SK-N-SH (cell line): ENCODE results near the gene AK5. TPM values are rescaled to one million over a fixed set of nuclear protein-coding genes. Genes with fewer than 3 reads are reported as not detected.

Experiments used
- CTCF ChIA-PET: fragments of 300-600, 350-600 bp; formaldehyde crosslinking; extraction: SDS; loops from one replicate; lab custom pipeline; 2021; lab: Yijun Ruan, JAX
- POLR2A ChIA-PET: fragments of 350-600 bp; sonication (Branson Sonifier 250); formaldehyde crosslinking; extraction: SDS; loops from one replicate; lab custom pipeline; 2020; ENCODE audit warnings: antibody characterized with exemption, inconsistent platforms; lab: Yijun Ruan, JAX
- DNase-seq: peaks from one replicate; pipeline ENCODE4 v3.0.0; 2012
- H2AFZ ChIP-seq: fragments of 200-600 bp; sonication (generic); 2 replicates; pipeline ENCODE4 v1.8.1; 2016; ENCODE audit warnings: antibody characterized with exemption, mild to moderate bottlenecking, low read depth
- H3F3A ChIP-seq: fragments of 200-600 bp; sonication (generic); replicated peaks from 2 replicates; pipeline ENCODE3; 2016; ENCODE audit warnings: antibody characterized with exemption, mild to moderate bottlenecking; ENCODE audit not compliant: insufficient read depth
- H3K27ac ChIP-seq, 2 experiments: fragments of 200-500 bp in 1 of 2; fragments of 200-600 bp in 1 of 2; sonication (Bioruptor generic) in 1 of 2; sonication (generic), shearing (Covaris generic) in 1 of 2; 2 replicates each; pipeline versions ENCODE4 v1.5.1 to v1.6.1; 2014 to 2016; ENCODE audit warnings: low read depth in 2 of 2, inconsistent platforms in 1 of 2, low read length in 1 of 2, mild to moderate bottlenecking in 1 of 2, mixed read lengths in 1 of 2
- H3K27me3 ChIP-seq: fragments of 200-600 bp; sonication (generic), shearing (Covaris generic); 2 replicates; pipeline ENCODE4 v1.6.1; 2016; ENCODE audit warnings: mixed run types; ENCODE audit not compliant: insufficient read depth
- H3K36me3 ChIP-seq, 2 experiments: fragments of 200-500 bp in 1 of 2; fragments of 200-600 bp in 1 of 2; sonication (Bioruptor generic) in 1 of 2; sonication (generic) in 1 of 2; replicated peaks in 1 of 2; 2 replicates each; pipeline versions ENCODE3 to v1.5.1; 2014 to 2016; ENCODE audit warnings: low read length in 1 of 2, mild to moderate bottlenecking in 1 of 2; ENCODE audit not compliant: insufficient read depth in 2 of 2, control insufficient read depth in 1 of 2
- H3K4me1 ChIP-seq, 2 experiments: fragments of 200-500 bp in 1 of 2; fragments of 200-600 bp in 1 of 2; sonication (Bioruptor generic) in 1 of 2; sonication (generic), shearing (Covaris generic) in 1 of 2; 2 replicates each; pipeline versions ENCODE4 v1.5.1 to v1.6.1; 2014 to 2016; ENCODE audit warnings: low read depth in 1 of 2, low read length in 1 of 2, mixed run types in 1 of 2; ENCODE audit not compliant: insufficient read depth in 2 of 2, control insufficient read depth in 1 of 2
- H3K4me2 ChIP-seq: fragments of 200-600 bp; sonication (generic), shearing (Covaris generic); 2 replicates; pipeline ENCODE4 v1.6.1; 2017; ENCODE audit warnings: mixed run types
- H3K4me3 ChIP-seq, 2 experiments: fragments of 200-500 bp in 1 of 2; fragments of 200-600 bp in 1 of 2; sonication (Bioruptor generic) in 1 of 2; sonication (generic), shearing (Covaris generic) in 1 of 2; 2 replicates each; pipeline versions ENCODE4 v1.5.1 to v1.8.1; 2014 to 2016; ENCODE audit warnings: low read depth in 2 of 2, inconsistent platforms in 1 of 2, low read length in 1 of 2, mild to moderate bottlenecking in 1 of 2, mixed read lengths in 1 of 2, moderate library complexity in 1 of 2
- H3K79me2 ChIP-seq: fragments of 200-600 bp; sonication (generic); 2 replicates; pipeline ENCODE4 v1.8.1; 2017; ENCODE audit warnings: mild to moderate bottlenecking; ENCODE audit not compliant: insufficient read depth
- H3K9ac ChIP-seq: fragments of 200-600 bp; sonication (generic); 2 replicates; pipeline ENCODE4 v1.6.1; 2017; ENCODE audit warnings: mixed run types
- H3K9me2 ChIP-seq: fragments of 200-600 bp; sonication (generic); 2 replicates; pipeline ENCODE4 v1.6.1; 2017; ENCODE audit warnings: mixed run types
- H3K9me3 ChIP-seq: fragments of 200-600 bp; sonication (generic); 2 replicates; pipeline ENCODE4 v1.6.1; 2017; ENCODE audit warnings: mixed run types, mild to moderate bottlenecking, moderate library complexity
- H4K20me1 ChIP-seq: fragments of 200-600 bp; sonication (generic); 2 replicates; pipeline ENCODE4 v1.6.1; 2017; ENCODE audit warnings: mild to moderate bottlenecking, mixed run types; ENCODE audit not compliant: insufficient read depth
- EP300 ChIP-seq, 2 experiments: IDR thresholded peaks; 2 replicates each; pipeline versions ENCODE4 v1.4.0 to v1.6.1; 2012; ENCODE audit warnings: borderline replicate concordance in 1 of 2, low read depth in 1 of 2, low read length in 1 of 2
- FOSL2 ChIP-seq: IDR thresholded peaks from 2 replicates; pipeline ENCODE4 v1.4.0; 2012; ENCODE audit warnings: low read depth, mild to moderate bottlenecking, moderate library complexity, borderline replicate concordance
- FOXJ3 ChIP-seq: sonication (generic); formaldehyde crosslinking; IDR thresholded peaks from 2 replicates; pipeline ENCODE4 v1.5.1; 2020; ENCODE audit warnings: mild to moderate bottlenecking, missing genetic modification reagents
- GABPA ChIP-seq: IDR thresholded peaks from 2 replicates; pipeline ENCODE4 v1.4.0; 2012; ENCODE audit warnings: low read depth, mild to moderate bottlenecking
- NRF1 ChIP-seq: IDR thresholded peaks from 2 replicates; pipeline ENCODE4 v1.6.1; 2012; ENCODE audit warnings: low read depth, mild to moderate bottlenecking, low read length
- POLR2AphosphoS5 ChIP-seq: IDR thresholded peaks from 2 replicates; pipeline ENCODE4 v1.6.1; 2012; ENCODE audit warnings: low read depth, low read length
- RAD21 ChIP-seq: IDR thresholded peaks from 2 replicates; pipeline ENCODE4 v1.6.1; 2012; ENCODE audit warnings: mild to moderate bottlenecking, low read length
- RFX5 ChIP-seq: IDR thresholded peaks from 2 replicates; pipeline ENCODE4 v1.6.1; 2012; ENCODE audit warnings: mild to moderate bottlenecking, improper control_type of control experiment, low read length
- RXRA ChIP-seq: IDR thresholded peaks from 2 replicates; pipeline ENCODE4 v1.4.0; 2012; ENCODE audit warnings: low read depth, mild to moderate bottlenecking, borderline replicate concordance
- TEAD4 ChIP-seq: IDR thresholded peaks from 2 replicates; pipeline ENCODE4 v1.4.0; 2012; ENCODE audit warnings: mild to moderate bottlenecking, borderline replicate concordance; ENCODE audit not compliant: insufficient read depth
- WGBS: methylation state at CpG from one replicate; pipeline ENCODE4 v1.1.6; 2017; ENCODE audit warnings: low lambda C conversion rate; 5-methylcytosine and 5-hydroxymethylcytosine counted together
- polyA plus RNA-seq, 3 experiments: library from polyadenylated mRNA; depleted of rRNA; stranded (reverse); fragments of >200 nt; gene quantifications; 2 replicates each; pipeline ENCODE4 v1.2.3, GENCODE V29; 2012
- TF ChIP-seq, protein P1 (sequence below): IDR thresholded peaks from 2 replicates; pipeline ENCODE4 v1.6.1; 2012; ENCODE audit warnings: mild to moderate bottlenecking, low read depth, low read length, moderate library complexity
- TF ChIP-seq, protein P2 (sequence below): fragments of 200-600 bp; sonication (generic); IDR thresholded peaks from 2 replicates; pipeline ENCODE4 v1.6.1; 2017; ENCODE audit warnings: antibody characterized with exemption, mild to moderate bottlenecking, moderate library complexity
- TF ChIP-seq, protein P3 (sequence below): IDR thresholded peaks from 2 replicates; pipeline ENCODE4; 2012
- TF ChIP-seq, protein P4 (sequence below): IDR thresholded peaks from 2 replicates; pipeline ENCODE4 v1.4.0; 2012; ENCODE audit warnings: low read depth, borderline replicate concordance

AK5 gene
- polyA plus RNA-seq, 1 of the 3 experiments (the other 2 are of a cell fraction) = 22.9 TPM

DNA sequence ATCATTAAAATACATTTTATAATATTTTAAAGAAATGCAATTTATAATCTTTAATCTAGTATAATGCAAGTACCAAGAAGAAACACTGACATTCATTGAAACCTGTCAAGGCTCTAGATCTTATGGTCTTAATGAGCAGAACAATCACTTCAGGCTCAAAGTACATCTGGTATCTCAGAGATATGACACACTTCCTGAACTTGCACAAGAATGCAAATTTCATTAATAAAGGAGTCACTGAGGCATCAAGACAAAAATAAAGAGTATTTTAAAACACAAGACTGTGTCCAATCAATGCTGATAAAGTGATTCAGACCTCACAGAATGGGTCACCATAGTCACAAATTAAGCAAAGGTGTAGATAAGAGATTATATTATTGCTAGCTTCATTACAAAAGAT, 178.1 kb downstream of the AK5 start (continued):
- TF ChIP-seq, protein P1, sequence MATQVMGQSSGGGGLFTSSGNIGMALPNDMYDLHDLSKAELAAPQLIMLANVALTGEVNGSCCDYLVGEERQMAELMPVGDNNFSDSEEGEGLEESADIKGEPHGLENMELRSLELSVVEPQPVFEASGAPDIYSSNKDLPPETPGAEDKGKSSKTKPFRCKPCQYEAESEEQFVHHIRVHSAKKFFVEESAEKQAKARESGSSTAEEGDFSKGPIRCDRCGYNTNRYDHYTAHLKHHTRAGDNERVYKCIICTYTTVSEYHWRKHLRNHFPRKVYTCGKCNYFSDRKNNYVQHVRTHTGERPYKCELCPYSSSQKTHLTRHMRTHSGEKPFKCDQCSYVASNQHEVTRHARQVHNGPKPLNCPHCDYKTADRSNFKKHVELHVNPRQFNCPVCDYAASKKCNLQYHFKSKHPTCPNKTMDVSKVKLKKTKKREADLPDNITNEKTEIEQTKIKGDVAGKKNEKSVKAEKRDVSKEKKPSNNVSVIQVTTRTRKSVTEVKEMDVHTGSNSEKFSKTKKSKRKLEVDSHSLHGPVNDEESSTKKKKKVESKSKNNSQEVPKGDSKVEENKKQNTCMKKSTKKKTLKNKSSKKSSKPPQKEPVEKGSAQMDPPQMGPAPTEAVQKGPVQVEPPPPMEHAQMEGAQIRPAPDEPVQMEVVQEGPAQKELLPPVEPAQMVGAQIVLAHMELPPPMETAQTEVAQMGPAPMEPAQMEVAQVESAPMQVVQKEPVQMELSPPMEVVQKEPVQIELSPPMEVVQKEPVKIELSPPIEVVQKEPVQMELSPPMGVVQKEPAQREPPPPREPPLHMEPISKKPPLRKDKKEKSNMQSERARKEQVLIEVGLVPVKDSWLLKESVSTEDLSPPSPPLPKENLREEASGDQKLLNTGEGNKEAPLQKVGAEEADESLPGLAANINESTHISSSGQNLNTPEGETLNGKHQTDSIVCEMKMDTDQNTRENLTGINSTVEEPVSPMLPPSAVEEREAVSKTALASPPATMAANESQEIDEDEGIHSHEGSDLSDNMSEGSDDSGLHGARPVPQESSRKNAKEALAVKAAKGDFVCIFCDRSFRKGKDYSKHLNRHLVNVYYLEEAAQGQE = no peak
- TF ChIP-seq RXRA = no peak
- TF ChIP-seq, all 33 proteins: peak for 0

DNA sequence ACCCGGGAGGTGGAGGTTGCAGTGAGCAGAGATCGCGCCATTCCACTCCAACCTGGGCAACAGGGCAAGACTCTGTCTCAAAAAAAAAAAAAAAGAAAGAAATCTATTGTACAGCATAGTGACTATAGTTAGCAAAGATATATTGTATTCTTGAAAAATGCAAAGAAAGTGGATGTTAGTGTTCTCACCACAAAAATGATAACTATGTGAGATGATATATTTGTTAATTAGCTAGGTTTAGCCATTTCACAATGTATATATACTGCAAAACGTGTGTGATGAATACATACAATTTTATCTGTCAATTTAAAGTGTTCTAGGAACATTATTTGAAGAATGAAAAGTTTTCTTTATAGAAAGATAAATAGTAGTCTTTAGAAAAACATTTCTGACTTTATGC, 179.9 kb downstream of the AK5 start:
- H3K79me2 ChIP-seq = no peaks in the 10 kb centered on the region
- ChIA-PET CTCF (no interaction called here), POLR2A (no interaction called here)
- H3K4me3 ChIP-seq = no peak overlapping the region
- H4K20me1 ChIP-seq = no peaks in the 10 kb centered on the region
- TF ChIP-seq EP300 (IDR thresholded peaks at IDR 0.05; ENCODE audit: borderline replicate concordance in 1 of 2, low read depth in 1 of 2, low read length in 1 of 2) (no peak), POLR2AphosphoS5 (no peak), GABPA (no peak), RFX5 (no peak)
- TF ChIP-seq, protein P2, sequence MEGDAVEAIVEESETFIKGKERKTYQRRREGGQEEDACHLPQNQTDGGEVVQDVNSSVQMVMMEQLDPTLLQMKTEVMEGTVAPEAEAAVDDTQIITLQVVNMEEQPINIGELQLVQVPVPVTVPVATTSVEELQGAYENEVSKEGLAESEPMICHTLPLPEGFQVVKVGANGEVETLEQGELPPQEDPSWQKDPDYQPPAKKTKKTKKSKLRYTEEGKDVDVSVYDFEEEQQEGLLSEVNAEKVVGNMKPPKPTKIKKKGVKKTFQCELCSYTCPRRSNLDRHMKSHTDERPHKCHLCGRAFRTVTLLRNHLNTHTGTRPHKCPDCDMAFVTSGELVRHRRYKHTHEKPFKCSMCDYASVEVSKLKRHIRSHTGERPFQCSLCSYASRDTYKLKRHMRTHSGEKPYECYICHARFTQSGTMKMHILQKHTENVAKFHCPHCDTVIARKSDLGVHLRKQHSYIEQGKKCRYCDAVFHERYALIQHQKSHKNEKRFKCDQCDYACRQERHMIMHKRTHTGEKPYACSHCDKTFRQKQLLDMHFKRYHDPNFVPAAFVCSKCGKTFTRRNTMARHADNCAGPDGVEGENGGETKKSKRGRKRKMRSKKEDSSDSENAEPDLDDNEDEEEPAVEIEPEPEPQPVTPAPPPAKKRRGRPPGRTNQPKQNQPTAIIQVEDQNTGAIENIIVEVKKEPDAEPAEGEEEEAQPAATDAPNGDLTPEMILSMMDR = no peak
- TF ChIP-seq, protein P3, sequence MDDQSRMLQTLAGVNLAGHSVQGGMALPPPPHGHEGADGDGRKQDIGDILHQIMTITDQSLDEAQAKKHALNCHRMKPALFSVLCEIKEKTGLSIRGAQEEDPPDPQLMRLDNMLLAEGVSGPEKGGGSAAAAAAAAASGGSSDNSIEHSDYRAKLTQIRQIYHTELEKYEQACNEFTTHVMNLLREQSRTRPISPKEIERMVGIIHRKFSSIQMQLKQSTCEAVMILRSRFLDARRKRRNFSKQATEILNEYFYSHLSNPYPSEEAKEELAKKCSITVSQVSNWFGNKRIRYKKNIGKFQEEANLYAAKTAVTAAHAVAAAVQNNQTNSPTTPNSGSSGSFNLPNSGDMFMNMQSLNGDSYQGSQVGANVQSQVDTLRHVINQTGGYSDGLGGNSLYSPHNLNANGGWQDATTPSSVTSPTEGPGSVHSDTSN = no peak
- no peak overlapping the region for H3K4me2 ChIP-seq
- no peak overlapping the region for H3K27ac ChIP-seq
- no peaks in the 10 kb centered on the region for H3K27me3 ChIP-seq
- H3K36me3 ChIP-seq = no peaks in the 10 kb centered on the region
- H3K9me2 ChIP-seq = no peaks in the 10 kb centered on the region
- 91% methylated on average over 4 of the region's 4 CpGs for WGBS
- H3K4me1 ChIP-seq = no peaks in the 10 kb centered on the region; a peak in 2 of 4 replicates
- DNase-seq = no peak
- no peak overlapping the region for H2AFZ ChIP-seq
- no peaks in the 10 kb centered on the region for H3K9me3 ChIP-seq
- no peaks in the 10 kb centered on the region for H3F3A ChIP-seq
- H3K9ac ChIP-seq = no peak overlapping the region

DNA sequence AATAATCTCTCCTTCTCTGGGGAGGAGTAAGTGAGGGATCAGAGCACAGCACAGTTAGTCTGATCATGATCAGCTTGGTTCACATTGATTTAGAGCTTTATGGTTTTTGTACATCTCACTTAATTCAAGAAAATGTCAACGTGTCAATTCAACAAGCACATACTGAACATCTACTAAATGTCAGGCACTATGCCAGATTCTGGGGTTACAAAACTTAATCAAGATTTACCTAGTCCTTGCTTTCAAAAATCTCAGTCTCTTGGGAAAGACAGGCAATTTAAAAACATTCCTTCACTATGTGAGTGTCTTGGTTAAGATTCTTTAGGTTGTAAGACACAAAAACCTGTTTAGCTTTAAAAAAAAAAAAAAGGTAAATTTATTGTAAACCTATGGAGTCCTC, 181.4 kb downstream of the AK5 start:
- H3K4me3 ChIP-seq = no peak overlapping the region
- H3K36me3 ChIP-seq = no peaks in the 10 kb centered on the region
- H3K27ac ChIP-seq = no peak overlapping the region
- 67% methylated on average over 1 of the region's 1 CpG for WGBS
- no peaks in the 10 kb centered on the region for H3K79me2 ChIP-seq
- no peaks in the 10 kb centered on the region for H3K9me3 ChIP-seq
- H2AFZ ChIP-seq = no peak overlapping the region
- no peaks in the 10 kb centered on the region for H4K20me1 ChIP-seq
- ChIA-PET CTCF (no interaction called here), POLR2A (no interaction called here)
- peaks cover 0 to 1% of the 10 kb centered on the region in 2 experiments; a peak in 2 of 4 replicates for H3K4me1 ChIP-seq
- TF ChIP-seq NRF1 (no peak), RAD21 (no peak), FOSL2 (no peak), TEAD4 (no peak), FOXJ3 (no peak)
- TF ChIP-seq, protein P4, sequence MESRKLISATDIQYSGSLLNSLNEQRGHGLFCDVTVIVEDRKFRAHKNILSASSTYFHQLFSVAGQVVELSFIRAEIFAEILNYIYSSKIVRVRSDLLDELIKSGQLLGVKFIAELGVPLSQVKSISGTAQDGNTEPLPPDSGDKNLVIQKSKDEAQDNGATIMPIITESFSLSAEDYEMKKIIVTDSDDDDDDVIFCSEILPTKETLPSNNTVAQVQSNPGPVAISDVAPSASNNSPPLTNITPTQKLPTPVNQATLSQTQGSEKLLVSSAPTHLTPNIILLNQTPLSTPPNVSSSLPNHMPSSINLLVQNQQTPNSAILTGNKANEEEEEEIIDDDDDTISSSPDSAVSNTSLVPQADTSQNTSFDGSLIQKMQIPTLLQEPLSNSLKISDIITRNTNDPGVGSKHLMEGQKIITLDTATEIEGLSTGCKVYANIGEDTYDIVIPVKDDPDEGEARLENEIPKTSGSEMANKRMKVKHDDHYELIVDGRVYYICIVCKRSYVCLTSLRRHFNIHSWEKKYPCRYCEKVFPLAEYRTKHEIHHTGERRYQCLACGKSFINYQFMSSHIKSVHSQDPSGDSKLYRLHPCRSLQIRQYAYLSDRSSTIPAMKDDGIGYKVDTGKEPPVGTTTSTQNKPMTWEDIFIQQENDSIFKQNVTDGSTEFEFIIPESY = no peak
- no peak overlapping the region for H3K4me2 ChIP-seq
- no peaks in the 10 kb centered on the region for H3K27me3 ChIP-seq
- no peaks in the 10 kb centered on the region for H3K9me2 ChIP-seq
- DNase-seq = no peak
- no peak overlapping the region for H3K9ac ChIP-seq
- H3F3A ChIP-seq = no peaks in the 10 kb centered on the region
